Measurements from ENCODE around the gene GNAI2. TPM values are rescaled to one million over a fixed set of nuclear protein-coding genes. Genes with fewer than 3 reads are reported as not detected.

Gene GNAI2
- total RNA-seq, 1 donor from 2014 or later: 225 TPM

DNA sequence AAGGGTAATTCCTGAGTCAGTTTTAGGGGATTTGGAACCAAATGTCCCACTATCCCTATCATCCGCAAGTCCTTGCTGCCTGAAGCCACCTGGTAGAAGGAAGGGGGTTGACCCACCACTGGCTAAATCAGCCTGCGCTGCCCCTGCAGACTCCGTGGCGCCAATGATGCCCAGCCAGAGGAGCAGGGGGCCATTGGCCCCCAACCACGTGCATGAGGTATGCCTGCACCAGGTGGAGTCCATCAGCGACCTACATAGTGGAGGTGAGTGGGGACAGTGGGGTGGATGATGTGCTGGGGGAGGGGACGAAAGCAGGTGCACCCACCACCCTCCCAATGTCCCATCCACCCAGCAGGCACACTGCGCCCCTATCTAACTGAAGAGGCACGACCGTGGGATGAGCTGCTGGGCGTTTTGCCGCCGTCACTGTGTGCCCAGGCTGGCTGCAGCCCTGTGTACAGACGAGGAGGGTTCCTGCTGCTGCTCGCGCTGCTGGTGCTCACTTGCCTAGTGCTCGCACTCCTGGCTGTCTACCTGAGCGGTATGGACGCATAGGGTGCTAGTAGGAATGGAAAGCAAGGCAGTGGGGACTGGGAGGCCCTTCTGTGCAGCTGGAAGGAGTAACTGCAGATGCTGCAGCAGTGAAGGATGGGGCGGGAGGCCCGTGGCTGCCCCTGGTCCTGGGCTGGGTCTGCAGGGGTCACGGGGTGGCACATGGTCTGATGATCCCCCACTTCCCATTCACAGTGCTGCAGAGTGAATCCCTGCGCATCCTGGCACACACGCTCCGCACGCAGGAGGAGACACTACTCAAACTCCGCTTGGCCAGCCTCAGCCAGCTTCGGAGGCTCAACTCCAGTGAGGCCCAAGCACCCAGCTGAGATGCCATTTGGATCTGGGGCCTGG is 50.6 kb downstream of the GNAI2 start:
- H3K4me3 Mint-ChIP-seq: no peak overlapping the region
- no peak for DNase-seq
- no peaks in the 10 kb centered on the region for H3K27me3 Mint-ChIP-seq
- intact Hi-C loops (cut with micrococcal nuclease): no loop called here
- H3K4me1 Mint-ChIP-seq: peaks cover 7% of the 10 kb centered on the region
- peaks cover 42% of the 10 kb centered on the region for H3K36me3 Mint-ChIP-seq (ENCODE audit: low read depth)
- no peak overlapping the region for H3K27ac Mint-ChIP-seq
- no peaks in the 10 kb centered on the region for H3K9me3 Mint-ChIP-seq

DNA sequence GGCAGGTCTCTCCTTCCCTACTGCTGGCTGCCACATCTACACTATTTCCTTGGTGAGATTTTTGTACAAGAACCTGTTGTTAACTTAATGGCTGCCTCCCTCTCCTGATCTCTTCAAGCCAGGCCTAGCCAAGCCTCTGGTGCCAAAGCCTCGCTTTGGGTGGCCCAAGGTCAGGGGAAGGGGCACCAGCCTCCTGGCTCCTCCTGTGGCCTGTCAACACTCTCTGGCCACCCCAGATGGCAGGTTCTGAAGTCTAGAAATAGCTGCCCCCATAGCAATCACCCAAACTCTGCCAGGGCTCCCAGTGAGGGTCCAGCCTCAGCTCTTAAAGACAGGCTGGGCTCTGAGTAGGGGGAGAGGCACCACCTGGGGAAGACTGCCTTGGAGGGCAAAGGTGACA is 51.3 kb downstream of the GNAI2 start:
- Mint-ChIP-seq H3K36me3 (ENCODE audit: low read depth) (peaks cover 42% of the 10 kb centered on the region), H3K4me3 (no peak overlapping the region), H3K27ac (no peak overlapping the region), H3K27me3 (no peaks in the 10 kb centered on the region), H3K4me1 (peaks cover 7% of the 10 kb centered on the region), H3K9me3 (no peaks in the 10 kb centered on the region)
- intact Hi-C loops (cut with micrococcal nuclease): no loop called here
- DNase-seq: no peak

DNA sequence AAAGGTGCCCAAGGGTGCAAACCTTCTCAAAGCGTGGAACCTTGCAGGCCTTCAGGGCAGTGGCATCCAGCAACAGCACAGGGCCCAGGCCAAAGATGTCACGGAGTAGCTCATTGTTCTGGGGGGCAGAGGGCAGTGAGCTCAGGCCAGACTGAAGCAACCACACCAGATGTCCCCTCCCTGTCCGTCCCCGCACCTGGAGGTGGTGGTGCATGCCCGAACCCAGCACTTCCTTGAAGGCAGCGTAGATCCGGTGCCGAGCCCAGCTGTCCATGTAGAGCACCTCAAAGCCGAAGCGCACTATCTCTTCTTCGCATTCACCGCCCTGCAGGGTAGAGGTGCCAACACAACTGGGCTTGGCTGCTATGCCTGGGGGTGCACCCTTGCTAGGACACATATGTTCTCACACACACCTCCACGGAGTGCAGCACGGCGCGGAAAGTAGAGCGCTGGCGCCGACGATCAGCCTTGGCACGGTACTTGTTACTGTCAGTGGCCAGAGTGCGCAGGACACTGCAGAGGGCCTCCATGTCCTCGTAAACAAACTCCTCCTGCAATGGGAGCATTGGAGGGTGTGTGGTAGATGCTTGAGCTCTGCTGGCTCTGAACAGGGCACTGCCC is 52.5 kb downstream of the GNAI2 start:
- Mint-ChIP-seq H3K4me1 (peaks cover 14% of the 10 kb centered on the region), H3K4me3 (no peak overlapping the region), H3K36me3 (ENCODE audit: low read depth) (peaks cover 42% of the 10 kb centered on the region), H3K9me3 (no peaks in the 10 kb centered on the region), H3K27me3 (no peaks in the 10 kb centered on the region), H3K27ac (no peak overlapping the region)
- intact Hi-C loops (cut with micrococcal nuclease): no loop called here
- DNase-seq: peak; percentile 55

DNA sequence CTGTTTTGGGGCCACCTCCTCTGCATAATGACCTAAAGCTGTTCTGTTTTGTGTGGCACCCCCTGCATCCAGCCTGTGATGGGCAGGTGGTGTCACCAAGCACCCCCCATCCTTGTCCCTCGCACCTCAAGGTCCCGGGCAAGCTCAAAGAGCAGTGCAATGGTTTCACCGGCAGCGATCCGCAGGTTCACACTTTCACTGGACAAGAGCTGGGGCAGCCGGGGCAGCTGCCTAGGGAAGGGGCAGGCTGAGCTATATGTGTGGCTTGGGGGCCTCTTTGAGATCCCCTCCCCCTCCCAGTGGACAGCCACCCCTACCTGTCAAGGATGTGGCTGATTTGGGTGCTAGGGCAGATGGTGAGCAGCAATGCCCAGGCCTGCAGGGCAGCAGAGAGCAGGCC is 53.1 kb downstream of the GNAI2 start:
- Mint-ChIP-seq H3K4me1 (peaks cover 14% of the 10 kb centered on the region), H3K4me3 (peak overlapping the region; percentile 15), H3K27me3 (no peaks in the 10 kb centered on the region), H3K27ac (no peak overlapping the region), H3K9me3 (no peaks in the 10 kb centered on the region), H3K36me3 (ENCODE audit: low read depth) (peaks cover 42% of the 10 kb centered on the region)
- no peak for DNase-seq
- intact Hi-C loops (cut with micrococcal nuclease): no loop called here

DNA sequence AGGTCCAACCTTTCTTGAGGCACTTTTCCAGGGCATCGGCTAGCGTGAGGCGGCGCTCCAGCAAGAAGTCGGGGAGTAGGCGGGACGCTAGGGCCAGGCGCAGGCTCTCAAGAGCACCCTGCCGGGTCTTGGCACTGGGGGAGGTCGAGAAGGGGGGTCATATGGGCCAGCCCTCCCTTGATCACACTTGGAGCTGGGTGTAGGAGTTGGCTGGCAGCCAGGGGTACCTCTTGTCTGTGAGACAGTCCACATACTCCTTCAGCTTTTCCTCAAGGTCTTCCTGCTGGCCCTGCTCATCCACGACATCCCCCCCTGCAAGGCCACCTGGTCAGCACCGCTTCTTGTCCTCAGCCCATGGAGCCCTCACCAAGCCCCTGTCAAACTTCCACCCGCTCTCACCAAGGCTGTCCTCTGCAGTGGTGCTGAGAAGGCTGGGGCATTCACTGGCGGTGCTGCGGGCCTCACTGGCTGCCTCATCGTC is 54.2 kb downstream of the GNAI2 start:
- peak overlapping the region; percentile 94 for H3K4me3 Mint-ChIP-seq
- H3K36me3 Mint-ChIP-seq (ENCODE audit: low read depth): peaks cover 40% of the 10 kb centered on the region
- intact Hi-C loops (cut with micrococcal nuclease): loop anchor here (10.0 kb wide), 1 partner anchor 615 kb away; the partner anchor contains the start of gene APEH
- no peaks in the 10 kb centered on the region for H3K9me3 Mint-ChIP-seq
- no peaks in the 10 kb centered on the region for H3K27me3 Mint-ChIP-seq
- H3K4me1 Mint-ChIP-seq: peaks cover 14% of the 10 kb centered on the region
- peak; percentile 59 for DNase-seq
- no peak overlapping the region for H3K27ac Mint-ChIP-seq

DNA sequence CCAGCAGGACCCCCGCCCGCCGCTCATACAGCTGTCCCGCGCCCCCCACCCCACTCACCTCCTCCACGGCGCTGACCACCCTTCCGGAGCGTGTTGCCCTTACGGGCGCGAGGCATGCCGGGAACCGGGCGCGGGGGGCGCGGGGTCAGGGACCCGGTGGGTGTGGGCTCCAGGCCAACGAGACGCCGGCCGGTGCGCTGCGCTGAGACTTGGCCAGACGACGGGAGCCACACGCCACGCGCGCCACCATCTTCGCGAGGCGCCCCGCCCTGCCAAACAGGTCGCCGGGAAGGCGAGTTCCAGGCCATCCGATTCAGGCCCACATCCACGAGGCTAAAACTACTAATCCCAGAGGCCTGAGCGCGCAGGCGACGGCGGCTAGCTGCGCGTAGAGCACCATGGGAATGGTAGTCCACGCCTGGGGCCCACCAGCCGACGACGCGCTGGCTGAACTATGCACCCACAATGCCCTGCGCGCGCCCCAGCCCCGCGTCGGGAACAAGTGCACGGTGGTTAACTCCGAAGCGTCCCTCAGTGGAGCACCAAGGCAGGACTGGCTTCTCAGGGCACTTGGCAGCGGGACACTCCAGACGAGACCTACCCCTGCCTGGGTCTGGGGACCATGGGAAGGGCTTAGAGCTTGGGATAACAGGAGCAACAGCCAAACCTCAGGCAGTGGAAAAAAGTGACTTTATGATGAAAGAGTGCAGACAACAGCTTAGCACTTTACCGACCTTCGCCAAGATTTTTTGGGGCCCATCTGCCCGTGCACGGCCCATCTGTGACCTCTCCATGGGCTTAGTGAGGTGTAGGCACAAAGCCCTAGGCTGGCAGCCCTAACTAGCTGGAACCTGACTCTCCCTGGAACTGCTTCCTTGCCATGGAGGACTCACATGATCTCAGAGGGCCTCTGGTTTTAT is 56.4 kb downstream of the GNAI2 start, which contains the start of gene IFRD2:
IFRD2 (minus strand) TSS at position 271 of the 920 bp plus-strand sequence; CDS start at position 116, 155 bp downstream.
- H3K36me3 Mint-ChIP-seq (ENCODE audit: low read depth): peaks cover 33% of the 10 kb centered on the region
- no peaks in the 10 kb centered on the region for H3K9me3 Mint-ChIP-seq
- H3K4me3 Mint-ChIP-seq: peak within 1 kb of the TSS; percentile 94
- peak; percentile 99 for DNase-seq
- H3K27me3 Mint-ChIP-seq: no peaks in the 10 kb centered on the region
- H3K27ac Mint-ChIP-seq: peak within 1 kb of the TSS; percentile 96
- intact Hi-C loops (cut with micrococcal nuclease): loop anchor here (1.0 to 10.0 kb wide), 4 partner anchors 36 to 618 kb away; partner anchors contain the start of genes APEH, RBM5, TMEM115 and TUSC2
- peaks cover 12% of the 10 kb centered on the region for H3K4me1 Mint-ChIP-seq

DNA sequence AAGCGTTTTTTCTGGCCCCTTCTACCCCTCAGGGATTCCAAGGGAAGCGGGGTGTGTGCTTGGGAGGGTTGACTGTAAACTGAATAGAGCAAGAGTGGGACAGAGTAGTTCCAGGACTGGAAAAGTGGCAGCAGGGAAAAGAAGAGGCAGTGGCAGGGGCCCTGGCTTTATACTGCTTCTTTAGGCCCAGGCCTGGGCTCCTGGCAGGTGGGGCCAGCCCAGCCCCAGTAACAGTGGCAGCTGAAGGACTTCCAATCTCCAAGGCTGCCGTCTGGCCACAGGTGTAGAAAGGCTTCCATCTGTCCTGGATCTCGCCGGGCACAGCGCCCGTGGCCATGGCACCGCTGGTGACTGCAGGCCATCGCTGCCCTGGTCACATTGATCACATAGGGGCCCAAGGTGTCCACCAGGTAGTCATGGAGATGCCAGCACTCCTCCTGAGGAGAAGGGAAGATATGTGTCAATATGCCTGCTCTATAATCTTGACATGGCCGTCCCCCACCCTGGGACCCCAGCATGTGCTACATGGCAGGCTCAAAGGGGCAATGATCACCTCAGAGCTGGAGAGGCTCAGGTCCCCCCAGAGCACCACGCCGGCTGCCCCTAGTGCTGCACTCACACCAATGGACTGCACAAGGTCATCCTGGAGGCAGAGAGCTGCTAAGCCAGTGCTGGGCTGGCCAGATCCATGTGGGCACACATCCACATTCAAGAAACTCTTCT is 57.2 kb downstream of the GNAI2 start:
- Mint-ChIP-seq H3K4me3 (peak overlapping the region; percentile 94), H3K27ac (peak overlapping the region; percentile 96), H3K36me3 (ENCODE audit: low read depth) (peaks cover 28% of the 10 kb centered on the region), H3K4me1 (peaks cover 16% of the 10 kb centered on the region), H3K9me3 (no peaks in the 10 kb centered on the region), H3K27me3 (no peaks in the 10 kb centered on the region)
- no peak for DNase-seq
- intact Hi-C loops (cut with micrococcal nuclease): loop anchor here (10.0 kb wide), 1 partner anchor 618 kb away; the partner anchor contains the start of gene APEH

DNA sequence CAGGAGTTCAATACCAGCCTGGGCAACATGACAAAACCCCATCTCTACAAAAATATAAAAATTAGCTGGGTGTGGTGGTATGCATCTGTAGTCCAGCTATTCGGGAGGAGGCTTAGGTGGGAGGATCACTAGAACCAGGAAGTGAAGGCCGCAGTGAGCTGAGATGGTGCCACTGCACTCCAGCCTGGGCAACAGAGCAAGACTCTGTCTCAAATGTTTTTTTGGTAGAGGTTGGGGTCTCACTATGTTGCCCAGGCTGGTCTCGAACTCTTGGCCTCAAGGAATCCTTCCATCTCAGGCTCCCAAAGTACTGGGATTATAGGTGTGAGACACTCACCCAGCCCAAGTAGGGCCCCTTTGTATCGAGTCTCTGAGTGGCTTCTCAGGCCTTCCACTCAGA is 58.1 kb downstream of the GNAI2 start:
- peaks cover 19% of the 10 kb centered on the region for H3K4me1 Mint-ChIP-seq
- intact Hi-C loops (cut with micrococcal nuclease): loop anchor here (10.0 kb wide), 1 partner anchor 619 kb away; the partner anchor contains the start of gene APEH
- no peaks in the 10 kb centered on the region for H3K9me3 Mint-ChIP-seq
- H3K27ac Mint-ChIP-seq: no peak overlapping the region
- H3K4me3 Mint-ChIP-seq: no peak overlapping the region
- no peak for DNase-seq
- H3K27me3 Mint-ChIP-seq: no peaks in the 10 kb centered on the region
- H3K36me3 Mint-ChIP-seq (ENCODE audit: low read depth): peaks cover 22% of the 10 kb centered on the region

DNA sequence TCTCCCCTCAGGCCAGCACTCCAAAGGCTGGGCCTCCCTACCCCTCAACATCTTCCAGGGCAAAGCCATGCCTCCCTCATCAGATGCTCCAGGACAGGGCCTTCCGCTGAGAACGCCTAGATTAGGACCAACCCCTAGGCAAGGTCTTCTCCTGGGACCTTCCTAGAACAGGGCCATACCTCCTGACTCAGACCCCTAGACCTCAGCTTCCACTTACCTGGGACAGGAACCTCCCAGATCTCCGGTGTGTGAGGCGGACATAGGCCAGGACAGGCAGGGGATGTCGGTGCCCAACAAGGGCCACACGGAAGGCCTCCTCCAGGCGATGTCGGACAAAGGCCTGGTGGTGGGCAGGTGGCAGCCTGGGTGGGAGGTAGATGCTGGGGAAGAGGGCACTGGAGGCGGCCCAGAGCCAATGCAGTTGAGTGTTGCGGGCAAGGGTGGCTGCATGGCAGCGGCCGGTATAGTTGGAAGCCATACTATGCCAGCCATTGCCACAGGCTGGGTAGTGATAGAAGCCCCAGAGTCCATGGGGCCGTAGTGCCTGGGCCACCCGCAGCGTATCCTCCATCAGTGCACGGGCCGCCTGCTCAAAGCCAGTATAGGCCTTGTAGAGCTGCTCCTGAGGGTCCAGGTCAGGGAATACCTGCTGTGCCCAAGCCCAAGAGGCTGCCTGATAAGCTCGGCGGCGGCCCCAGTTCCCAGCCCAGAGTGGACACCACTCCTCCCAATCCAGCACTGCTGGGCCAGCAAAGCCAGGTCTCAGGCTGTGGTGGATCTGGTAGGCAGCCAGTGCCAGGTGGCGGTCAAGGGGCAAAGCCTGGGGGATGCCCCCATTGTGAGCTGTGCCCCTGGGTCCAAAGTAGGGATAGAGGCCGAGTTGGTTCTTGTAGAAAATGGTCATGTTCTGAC is 58.7 kb downstream of the GNAI2 start:
- no peaks in the 10 kb centered on the region for H3K9me3 Mint-ChIP-seq
- peak; percentile 57 for DNase-seq
- no peaks in the 10 kb centered on the region for H3K27me3 Mint-ChIP-seq
- H3K36me3 Mint-ChIP-seq (ENCODE audit: low read depth): peaks cover 15% of the 10 kb centered on the region
- H3K27ac Mint-ChIP-seq: no peak overlapping the region
- intact Hi-C loops (cut with micrococcal nuclease): loop anchor here (5.0 to 10.0 kb wide), 2 partner anchors 318 to 620 kb away; partner anchors contain the start of genes APEH and CISH
- peaks cover 22% of the 10 kb centered on the region for H3K4me1 Mint-ChIP-seq
- no peak overlapping the region for H3K4me3 Mint-ChIP-seq

DNA sequence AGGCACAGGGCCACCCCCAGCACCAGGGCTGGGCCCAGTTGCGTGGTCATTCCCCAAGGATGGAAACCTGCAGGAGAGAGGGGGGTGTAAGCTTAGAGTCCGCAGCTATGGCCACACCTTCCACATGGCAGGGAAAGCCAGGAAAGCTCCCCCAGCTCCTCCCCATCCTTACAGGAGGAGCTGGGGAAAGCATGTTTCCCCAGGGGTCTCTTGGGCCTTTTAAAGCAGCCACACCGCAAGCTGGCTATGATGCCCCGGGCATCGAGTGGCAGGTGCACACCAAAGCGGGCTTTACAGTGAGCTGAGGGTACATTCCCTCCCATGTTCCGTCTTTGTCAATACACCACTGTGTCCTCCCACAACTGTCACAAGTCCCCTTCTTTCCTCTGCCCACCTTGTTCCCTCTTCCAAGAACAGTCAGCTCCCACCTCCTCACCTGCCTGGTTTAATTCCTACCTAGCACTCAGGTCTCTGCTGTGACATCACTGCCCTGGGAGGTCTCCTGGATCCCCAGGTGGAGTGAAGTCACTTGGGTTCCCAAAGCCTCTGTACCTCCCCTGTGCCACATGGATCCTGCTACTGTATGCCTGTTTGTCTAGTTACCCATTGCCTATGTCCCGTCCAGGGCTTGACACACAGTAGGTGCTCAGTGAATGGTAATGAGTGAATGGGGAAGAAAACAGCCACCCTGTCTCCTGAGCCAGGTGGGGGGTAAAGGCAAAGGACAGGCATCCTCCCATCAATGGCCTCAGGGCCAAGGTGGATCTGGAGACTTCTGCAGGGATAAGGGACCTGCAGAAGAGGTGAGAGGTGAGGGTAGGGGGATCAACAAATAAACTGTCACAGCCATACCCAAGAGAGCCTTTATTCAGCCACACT is 59.8 kb downstream of the GNAI2 start:
- DNase-seq: peak; percentile 56
- Mint-ChIP-seq H3K4me3 (no peak overlapping the region), H3K36me3 (ENCODE audit: low read depth) (peaks cover 8% of the 10 kb centered on the region), H3K4me1 (peaks cover 29% of the 10 kb centered on the region), H3K9me3 (no peaks in the 10 kb centered on the region), H3K27ac (peak overlapping the region; percentile 51), H3K27me3 (no peaks in the 10 kb centered on the region)
- intact Hi-C loops (cut with micrococcal nuclease): loop anchor here (5.0 to 10.0 kb wide), 2 partner anchors 317 to 621 kb away; partner anchors contain the start of genes APEH and CISH

DNA sequence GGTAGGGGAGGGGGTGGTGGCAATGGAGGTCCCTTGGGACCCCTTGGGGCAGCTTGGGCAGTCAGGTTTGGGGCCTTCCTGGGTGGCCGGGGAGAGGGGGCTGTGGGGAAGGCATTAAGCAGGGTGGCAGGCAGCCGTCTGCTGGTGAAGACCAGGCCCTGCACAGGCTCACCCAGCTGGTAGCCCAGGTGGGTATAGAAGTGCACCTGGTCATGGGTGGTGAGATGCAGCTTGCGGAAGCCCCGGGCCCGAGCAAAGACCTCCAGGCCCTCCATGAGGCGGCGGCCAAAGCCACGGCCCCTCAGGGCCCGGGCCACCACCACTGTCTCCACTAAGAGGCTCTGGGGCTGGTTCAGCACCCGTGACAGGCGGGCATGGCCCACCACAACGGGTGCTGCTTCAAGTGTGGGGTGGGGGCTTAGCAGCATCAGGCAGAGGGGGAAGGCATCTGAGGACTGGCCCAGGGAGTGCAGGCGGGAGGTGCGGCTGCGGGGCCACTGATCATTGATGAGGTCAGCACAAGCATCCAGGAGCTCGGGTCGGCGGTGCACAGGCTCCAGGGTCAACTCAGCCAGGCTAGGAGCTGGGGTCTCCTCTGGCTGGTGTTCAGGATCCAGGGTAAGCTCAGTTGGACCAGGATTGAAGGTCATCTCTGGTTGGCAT is 60.8 kb downstream of the GNAI2 start:
- no peak overlapping the region for H3K4me3 Mint-ChIP-seq
- H3K9me3 Mint-ChIP-seq: no peaks in the 10 kb centered on the region
- intact Hi-C loops (cut with micrococcal nuclease): loop anchor here (5.0 to 10.0 kb wide), 2 partner anchors 315 to 622 kb away; partner anchors contain the start of genes APEH and CISH
- H3K36me3 Mint-ChIP-seq (ENCODE audit: low read depth): peaks cover 2% of the 10 kb centered on the region
- DNase-seq: peak; percentile 58
- no peak overlapping the region for H3K27ac Mint-ChIP-seq
- no peaks in the 10 kb centered on the region for H3K27me3 Mint-ChIP-seq
- H3K4me1 Mint-ChIP-seq: peaks cover 29% of the 10 kb centered on the region
